ENCODE results near the gene MYL12A.
"Not testable (repeated sequence)": the region's sequence is repeated elsewhere in the genome, so short reads cannot be mapped to it uniquely, and the experiment has no call there.

The MYL12A gene

GRCh38 chr18:3247240-3248061, at the start of gene MYL12A:
Gene MYL12A, plus strand, starts transcription at chr18:3247801. Its CDS starts 5,447 bp downstream, at chr18:3253248.
- peak; percentile 93 to 98 (median 96) for DNase-seq (ENCODE audit: low read depth in 2 of 3, low spot score in 1 of 3)

GRCh38 chr18:3198260-3198860, 49.2 kb upstream of the MYL12A start:
- DNase-seq (ENCODE audit: low read depth in 2 of 3, low spot score in 1 of 3): not testable (repeated sequence)

GRCh38 chr18:3199942-3200645, 47.5 kb upstream of the MYL12A start:
- DNase-seq (ENCODE audit: low read depth in 2 of 3, low spot score in 1 of 3): no peak

GRCh38 chr18:3205239-3205638, 42.4 kb upstream of the MYL12A start:
- no peak for DNase-seq (ENCODE audit: low read depth in 2 of 3, low spot score in 1 of 3)

- DNase-seq (ENCODE audit: low read depth in 2 of 3, low spot score in 1 of 3): no peak
These were observed 40.0 kb upstream of the MYL12A start for GRCh38 chr18:3207565-3207964.

GRCh38 chr18:3209859-3210569, 37.6 kb upstream of the MYL12A start:
- no peak for DNase-seq (ENCODE audit: low read depth in 2 of 3, low spot score in 1 of 3)

GRCh38 chr18:3211236-3211992, 36.2 kb upstream of the MYL12A start:
- DNase-seq (ENCODE audit: low read depth in 2 of 3, low spot score in 1 of 3): no peak

- no peak for DNase-seq (ENCODE audit: low read depth in 2 of 3, low spot score in 1 of 3)
These were observed 34.9 kb upstream of the MYL12A start for GRCh38 chr18:3212657-3213056.

- DNase-seq (ENCODE audit: low read depth in 2 of 3, low spot score in 1 of 3): no peak
These were observed 34.1 kb upstream of the MYL12A start for GRCh38 chr18:3213300-3214059.

- no peak for DNase-seq (ENCODE audit: low read depth in 2 of 3, low spot score in 1 of 3)
These were observed 32.6 kb upstream of the MYL12A start for GRCh38 chr18:3214855-3215637.

- DNase-seq (ENCODE audit: low read depth in 2 of 3, low spot score in 1 of 3): no peak
These were observed 30.6 kb upstream of the MYL12A start for GRCh38 chr18:3216987-3217386.

GRCh38 chr18:3217948-3218647, 29.5 kb upstream of the MYL12A start:
- no peak for DNase-seq (ENCODE audit: low read depth in 2 of 3, low spot score in 1 of 3)

- no peak for DNase-seq (ENCODE audit: low read depth in 2 of 3, low spot score in 1 of 3)
These were observed 28.8 kb upstream of the MYL12A start for GRCh38 chr18:3218819-3219218.

GRCh38 chr18:3219241-3219630, 28.4 kb upstream of the MYL12A start:
- no peak for DNase-seq (ENCODE audit: low read depth in 2 of 3, low spot score in 1 of 3)

- DNase-seq (ENCODE audit: low read depth in 2 of 3, low spot score in 1 of 3): no peak
These were observed 27.8 kb upstream of the MYL12A start, which contains the start of gene MYOM1 for GRCh38 chr18:3219631-3220335. Gene MYOM1, minus strand, starts transcription at chr18:3219968. Its CDS starts 4,745 bp downstream, at chr18:3215223.

GRCh38 chr18:3220868-3221267, 26.7 kb upstream of the MYL12A start:
- not testable (repeated sequence) for DNase-seq (ENCODE audit: low read depth in 2 of 3, low spot score in 1 of 3)

- DNase-seq (ENCODE audit: low read depth in 2 of 3, low spot score in 1 of 3): no peak
These were observed 26.1 kb upstream of the MYL12A start for GRCh38 chr18:3221496-3221895.

- DNase-seq (ENCODE audit: low read depth in 2 of 3, low spot score in 1 of 3): no peak
These were observed 24.2 kb upstream of the MYL12A start for GRCh38 chr18:3223356-3223755.

All from stimulated activated CD4-positive, alpha-beta T cell treated with anti-CD3 and anti-CD28 coated beads, Interleukin-12 subunit alpha, Interleukin-12 subunit beta, amount 100 ng/mL, for 48 hours (primary cell).